NB4 (cell line): ENCODE results near the gene MRM1.

ENCODE experiments used
- DNase-seq: peaks from one replicate; pipeline ENCODE4 v3.0.0; 2010; ENCODE audit warnings: low read depth
- H3K4me3 ChIP-seq: one replicate; pipeline ENCODE4 v1.5.1; 2011; ENCODE audit warnings: mild to moderate bottlenecking, low read depth, low read length, moderate library complexity
- CTCF ChIP-seq: IDR thresholded peaks from one replicate; pipeline ENCODE4 v1.5.1; 2012; ENCODE audit warnings: low read depth, low read length
- MAX ChIP-seq: IDR thresholded peaks from 2 replicates; pipeline ENCODE4 v1.6.1; 2011; ENCODE audit warnings: low read depth, low read length
- MYC ChIP-seq: IDR thresholded peaks from 2 replicates; pipeline ENCODE4 v1.6.1; 2011; ENCODE audit warnings: low read depth, low read length
- POLR2A ChIP-seq: IDR thresholded peaks from 2 replicates; pipeline ENCODE4 v1.6.1; 2011; ENCODE audit warnings: mild to moderate bottlenecking; ENCODE audit not compliant: insufficient read length; ENCODE audit errors: extremely low read depth

Gene MRM1

DNA sequence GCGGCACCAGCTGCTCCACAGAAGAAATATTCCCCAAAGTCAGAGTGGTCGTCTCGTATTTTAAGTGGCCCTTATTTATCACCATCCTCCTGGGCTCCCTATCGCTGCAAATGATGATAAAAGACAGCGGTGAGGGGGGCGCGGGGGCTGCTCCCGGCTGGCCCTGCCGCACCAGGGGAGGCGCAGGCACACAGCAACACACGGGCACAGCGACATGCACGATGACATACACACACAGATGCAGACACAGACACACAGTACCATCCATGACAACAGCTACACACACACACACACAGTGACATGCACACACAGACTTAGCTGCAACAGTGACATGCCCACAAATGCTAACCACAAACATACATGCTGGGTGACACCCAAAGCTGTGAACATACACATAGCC lies 52.5 kb downstream of the MRM1 start:
- TF ChIP-seq MYC, result no peak
- no peak for TF ChIP-seq MAX
- no peak for TF ChIP-seq POLR2A
- TF ChIP-seq CTCF, result no peak
- no peak for DNase-seq
- no peak overlapping the region for H3K4me3 ChIP-seq

GRCh38 chr17:36655726-36656125 lies 54.3 kb downstream of the MRM1 start:
- TF ChIP-seq POLR2A (no peak), CTCF (no peak), MAX (no peak), MYC (no peak)
- no peak for DNase-seq
- H3K4me3 ChIP-seq, result no peak overlapping the region

- no peak for DNase-seq
- H3K4me3 ChIP-seq, result no peak overlapping the region
- TF ChIP-seq MYC, result no peak
- TF ChIP-seq CTCF, result no peak
- no peak for TF ChIP-seq MAX
- no peak for TF ChIP-seq POLR2A
Observed at GRCh38 chr17:36657390-36657762, 56.0 kb downstream of the MRM1 start.

DNA sequence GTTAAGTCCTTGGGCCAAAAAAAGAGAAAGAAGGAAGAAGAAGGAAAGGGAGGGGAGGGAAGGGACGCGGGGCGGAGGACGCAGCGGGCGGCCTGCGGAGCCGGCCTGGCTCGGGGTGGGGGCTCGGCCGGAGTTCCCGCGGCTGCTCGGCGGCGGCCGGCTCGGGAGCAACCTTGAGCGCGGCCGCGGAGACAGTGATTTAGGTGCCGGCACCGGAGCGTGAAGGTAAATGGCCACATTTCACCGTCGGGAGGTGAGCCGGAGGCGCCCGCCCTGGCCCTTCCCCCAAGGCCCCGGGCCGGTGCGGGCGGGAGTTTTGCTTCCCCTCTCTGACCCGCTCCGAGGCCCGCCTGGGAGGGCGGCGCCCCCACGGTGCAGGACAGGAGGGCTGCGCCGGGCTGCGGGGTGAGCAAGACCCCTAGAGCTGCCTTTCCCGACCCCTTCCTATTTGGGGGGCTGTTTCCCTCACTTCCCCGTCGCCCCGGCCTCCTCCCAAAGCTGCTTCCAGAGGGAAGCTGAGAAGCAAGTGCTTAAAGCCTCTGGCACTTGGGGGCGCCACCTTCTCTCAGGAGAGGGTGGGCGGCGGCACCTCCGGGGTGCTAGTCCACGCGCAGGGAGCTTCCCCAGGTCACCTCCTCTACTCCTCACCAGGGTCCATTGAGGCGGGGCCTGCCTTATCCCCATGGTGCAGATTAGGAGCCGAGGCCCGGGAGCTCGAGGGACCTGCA lies 56.5 kb downstream of the MRM1 start:
- TF ChIP-seq POLR2A (no peak), CTCF (peak; percentile 18)
- H3K4me3 ChIP-seq, result no peak overlapping the region
- peak; percentile 29 for DNase-seq
